A673 (cell line): ENCODE results near the gene RBM8A. TPM values are rescaled to one million over a fixed set of nuclear protein-coding genes. Genes with fewer than 3 reads are reported as not detected.

ENCODE experiments used
- Bru-seq: library from RNA; stranded (reverse); fragments of 400-500 nt; gene quantifications from one replicate; lab custom pipeline; 2021; lab: Mats Ljungman, UMichigan
- BruChase-seq, 2 experiments: library from RNA; stranded (reverse); fragments of 400-500 nt; gene quantifications; one replicate each; lab custom pipeline; 2021; lab: Mats Ljungman, UMichigan
- BruUV-seq: library from RNA; stranded (reverse); fragments of 400-500 nt; replicated peaks from 2 replicates; lab custom pipeline; 2021; lab: Mats Ljungman, UMichigan
- CTCF ChIA-PET: fragments of 300-600 bp; sonication (Branson Sonifier 250); formaldehyde crosslinking; loops from one replicate; lab custom pipeline; 2022; ENCODE audit warnings: antibody characterized with exemption; lab: Charles Lee
- POLR2A ChIA-PET: fragments of 300-600 bp; sonication (Branson Sonifier 250); formaldehyde crosslinking; loops from one replicate; lab custom pipeline; 2022; ENCODE audit warnings: antibody characterized with exemption; ENCODE audit not compliant: low non-redundant PET; lab: Charles Lee
- DNase-seq: peaks from one replicate; pipeline ENCODE4 v3.0.0-alpha.2; 2015; ENCODE audit warnings: low spot score
- H3K27ac ChIP-seq: fragments of 200-600 bp; sonication (generic); 2 replicates; pipeline ENCODE4 v1.5.1; 2016; ENCODE audit warnings: mixed run types, low read depth, mild to moderate bottlenecking, mixed read lengths, antibody characterized with exemption, low read length; ENCODE audit not compliant: poor library complexity, severe bottlenecking
- H3K27me3 ChIP-seq: fragments of 200-600 bp; sonication (generic); replicated peaks from 2 replicates; pipeline ENCODE4 v1.6.1; 2017; ENCODE audit warnings: mixed run types, low read depth, mild to moderate bottlenecking, mixed read lengths, antibody characterized with exemption, low read length; ENCODE audit not compliant: insufficient read depth, poor library complexity
- H3K36me3 ChIP-seq: fragments of 200-600 bp; sonication (generic); 2 replicates; pipeline ENCODE4 v1.6.1; 2016; ENCODE audit warnings: mixed run types, mild to moderate bottlenecking, mixed read lengths, antibody characterized with exemption, low read length; ENCODE audit not compliant: insufficient read depth, poor library complexity, severe bottlenecking
- H3K4me1 ChIP-seq: fragments of 200-600 bp; sonication (generic); 2 replicates; pipeline ENCODE4 v1.6.1; 2017; ENCODE audit warnings: mixed run types, mild to moderate bottlenecking, mixed read lengths, antibody characterized with exemption, low read length; ENCODE audit not compliant: insufficient read depth, poor library complexity, severe bottlenecking
- H3K4me3 ChIP-seq: fragments of 200-600 bp; sonication (generic); 2 replicates; pipeline ENCODE4 v1.5.1; 2016; ENCODE audit warnings: low read depth, mixed run types, mild to moderate bottlenecking, mixed read lengths, low read length; ENCODE audit not compliant: poor library complexity, severe bottlenecking
- H3K9me3 ChIP-seq: fragments of 200-600 bp; sonication (generic); 2 replicates; pipeline ENCODE4 v1.6.1; 2016; ENCODE audit warnings: mixed run types, low read depth, mild to moderate bottlenecking, mixed read lengths, antibody characterized with exemption, low read length; ENCODE audit not compliant: poor library complexity, severe bottlenecking
- CTCF ChIP-seq: fragments of 300-800, 200-600 bp; sonication (generic); conservative IDR thresholded peaks from 2 replicates; pipeline ENCODE4 v1.5.1; 2017; ENCODE audit warnings: low read depth, mild to moderate bottlenecking, antibody characterized with exemption, low read length, moderate library complexity, mixed read lengths
- EZH2 ChIP-seq: fragments of 200-600 bp; sonication (generic); IDR thresholded peaks from 2 replicates; pipeline ENCODE4 v1.6.1; 2017; ENCODE audit warnings: borderline replicate concordance, low read depth, mild to moderate bottlenecking, mixed read lengths, antibody characterized with exemption, low read length; ENCODE audit not compliant: poor library complexity, severe bottlenecking
- intact Hi-C: fragments of 100-400 bp; cut with micrococcal nuclease; formaldehyde crosslinking; loops from one replicate; pipeline ENCODE4 v1.10.0; 2022; ENCODE audit not compliant: unreplicated experiment
- long read RNA-seq: library from polyadenylated mRNA; stranded (forward); transcript quantifications from one replicate; pipeline ENCODE4 v2.0.0, GENCODE V29; 2022
- total RNA-seq: library from RNA; stranded (reverse); gene quantifications from 2 replicates; pipeline ENCODE4 v1.2.3, GENCODE V29; 2021

The RBM8A gene
- total RNA-seq (255 and 276 TPM in 2 replicates), Bru-seq, nascent RNA (percentile 96 among the genes with signal in this experiment), BruChase-seq, experiment 1, labeled RNA remaining after a 2-hour chase (percentile 98 among the genes with signal in this experiment), BruChase-seq, experiment 2, labeled RNA remaining after a 6-hour chase (percentile 99 among the genes with signal in this experiment)
- long read RNA-seq, full-length matches to known transcripts, result 298 of 396 reads
- long read RNA-seq, partial matches to known transcripts, result 73 of 396 reads
- long read RNA-seq, other reads (novel, unspliced or antisense), result 25 of 396 reads

- H3K27ac ChIP-seq, result peak within 1 kb of the TSS; percentile 95
- CTCF ChIA-PET, result interaction anchor here (0.6 to 1.5 kb wide), 6 partner anchors 9 to 82 kb away, joined by 3 to 10 read pairs (median 5); partner anchors contain the start of genes LIX1L, NUDT17 and PEX11B
- intact Hi-C loops, result loop anchor here (2.0 to 5.0 kb wide), 2 partner anchors 35 to 68 kb away; partner anchors contain the start of genes ANKRD34A, PIAS3 and POLR3GL
- H3K9me3 ChIP-seq, result no peaks in the 10 kb centered on the region
- TF ChIP-seq EZH2 (no peak), CTCF (peak; percentile 76)
- H3K27me3 ChIP-seq, result no peaks in the 10 kb centered on the region
- DNase-seq, result peak; percentile 99
- H3K4me3 ChIP-seq, result peak within 1 kb of the TSS; percentile 68
- POLR2A ChIA-PET, result interaction anchor here (0.9 to 1.0 kb wide), 3 partner anchors 31 to 67 kb away, joined by 3 to 6 read pairs (median 3); partner anchors contain the start of genes LIX1L and POLR3GL
- H3K4me1 ChIP-seq, result peaks cover 13% of the 10 kb centered on the region
- BruUV-seq, result no TSS peak
- H3K36me3 ChIP-seq, result peaks cover 20% of the 10 kb centered on the region
Observed at GRCh38 chr1:145927063-145927886, at the start of gene RBM8A. RBM8A (minus strand) TSS chr1:145927484; CDS start chr1:145927426, 58 bp downstream.

- TF ChIP-seq EZH2 (no peak), CTCF (no peak)
- POLR2A ChIA-PET, result interaction anchor here (0.6 kb wide), 1 partner anchor 29 kb away, joined by 10 read pairs; no protein-coding TSS in a partner anchor
Observed at GRCh38 chr1:145977016-145977415, 49.7 kb upstream of the RBM8A start.

GRCh38 chr1:145975216-145975615, 47.9 kb upstream of the RBM8A start:
- intact Hi-C loops, result loop anchor here (5.0 kb wide), 1 partner anchor 128 kb away; the partner anchor contains the start of gene NUDT17
- peaks cover 24% of the 10 kb centered on the region for H3K4me1 ChIP-seq
- CTCF ChIA-PET, result no interaction called here

More at GRCh38 chr1:145977016-145977415, 49.7 kb upstream of the RBM8A start:
- Histone ChIP-seq H3K4me3 (no peak overlapping the region), H3K27me3 (no peaks in the 10 kb centered on the region), H3K36me3 (no peaks in the 10 kb centered on the region), H3K9me3 (no peaks in the 10 kb centered on the region), H3K27ac (peak overlapping the region; percentile 95), H3K4me1 (peaks cover 30% of the 10 kb centered on the region)
- intact Hi-C loops, result loop anchor here (1.0 to 5.0 kb wide), 2 partner anchors 27 to 130 kb away; partner anchors contain the start of gene NUDT17
- no TSS peak for BruUV-seq
- DNase-seq, result no peak
- CTCF ChIA-PET, result interaction anchor here (0.8 to 1.9 kb wide), 5 partner anchors 13 to 32 kb away, joined by 3 to 26 read pairs (median 5); partner anchors contain the start of genes ANKRD34A, LIX1L and POLR3GL

More at GRCh38 chr1:145975216-145975615, 47.9 kb upstream of the RBM8A start:
- H3K27me3 ChIP-seq, result no peaks in the 10 kb centered on the region
- POLR2A ChIA-PET, result no interaction called here
- no peak for TF ChIP-seq EZH2
- TF ChIP-seq CTCF, result no peak
- no peak for DNase-seq
- H3K27ac ChIP-seq, result no peak overlapping the region
- H3K9me3 ChIP-seq, result no peaks in the 10 kb centered on the region
- no peak overlapping the region for H3K4me3 ChIP-seq
- BruUV-seq, result no TSS peak
- H3K36me3 ChIP-seq, result no peaks in the 10 kb centered on the region
